Measurements from ENCODE around the gene TRIM72. TPM values are rescaled to one million over a fixed set of nuclear protein-coding genes. Genes with fewer than 3 reads are reported as not detected.

Gene TRIM72
- total and polyA plus RNA-seq, 9 of the 15 experiments (the other 6 are each of a cell fraction or from before 2014, with no cell fraction given), result under 0.01 TPM; not detected in 8

GRCh38 chr16:31213342-31213741 is 577 bp upstream of the TRIM72 start:
- FAIRE-seq, result no peak
- in situ Hi-C loops (cut with MboI), result no loop called here
- WGBS (ENCODE audit: insufficient coverage, low coverage, missing lambda C conversion rate), result 67% methylated on average over 1 of the region's 1 CpG
- H4K20me1 ChIP-seq (replicated peaks; ENCODE audit: control insufficient read depth, insufficient read depth, low read length), result no peaks in the 10 kb centered on the region
- TF ChIP-seq MEF2A (IDR thresholded peaks at IDR 0.05; ENCODE audit: control insufficient read depth, low read depth, low read length), result no peak
- TF ChIP-seq ZNF24 (IDR thresholded peaks at IDR 0.05), result peak; percentile 76
- H3K36me3 ChIP-seq (ENCODE audit: control insufficient read depth, insufficient read depth, low read length), result no peaks in the 10 kb centered on the region
- H3K9me3 ChIP-seq (replicated peaks; ENCODE audit: control insufficient read depth, insufficient read depth, low read depth, low read length), result no peaks in the 10 kb centered on the region
- no peak overlapping the region for H2AFZ ChIP-seq (ENCODE audit: low read depth, low read length)
- no peak overlapping the region for H3K4me2 ChIP-seq (ENCODE audit: insufficient read depth, low read length)
- no peak overlapping the region for H3K4me3 ChIP-seq
- H3K27ac ChIP-seq (ENCODE audit: extremely low read depth, low read depth, low read length), result no peak overlapping the region
- H3K79me2 ChIP-seq (ENCODE audit: control insufficient read depth, insufficient read depth, low read length), result no peaks in the 10 kb centered on the region
- ATAC-seq, result no peak
- peaks cover 0 to 35% of the 10 kb centered on the region in 2 experiments; a peak in 4 of 5 replicates for H3K4me1 ChIP-seq (replicated peaks in 1 of 2; ENCODE audit: control insufficient read depth in 2 of 2, insufficient read depth in 2 of 2, low read length in 2 of 2)
- H3K9me1 ChIP-seq (ENCODE audit: control insufficient read depth, insufficient read depth, low read length), result no peaks in the 10 kb centered on the region
- no peak for DNase-seq (ENCODE audit: extremely low read depth in 1 of 4, low spot score in 3 of 4)
- BruUV-seq (replicated peaks), result no TSS peak
- peak overlapping the region in 1 of 2 experiments; percentile 58; a peak in 1 of 4 replicates for H3K9ac ChIP-seq (ENCODE audit: insufficient read depth in 1 of 2, low read depth in 2 of 2, low read length in 2 of 2)
- POLR2A ChIA-PET, result interaction anchor here (0.6 to 4.0 kb wide), 7 partner anchors 8 to 19 kb away, joined by 3 to 33 read pairs (median 5); partner anchors contain the start of gene PYCARD
- no peaks in the 10 kb centered on the region for H3K27me3 ChIP-seq (ENCODE audit: control insufficient read depth in 2 of 2, insufficient read depth in 2 of 2, low read length in 2 of 2)
- intact Hi-C loops (cut with micrococcal nuclease), result no loop called here
- CTCF ChIA-PET (ENCODE audit: low intra/inter-chr PET ratio), result no interaction called here

GRCh38 chr16:31214708-31215286 is 878 bp downstream of the TRIM72 start:
- intact Hi-C loops (cut with micrococcal nuclease) (no loop called here), in situ Hi-C loops (cut with MboI) (no loop called here)
- H3K9me3 ChIP-seq (replicated peaks; ENCODE audit: control insufficient read depth, insufficient read depth, low read depth, low read length), result no peaks in the 10 kb centered on the region
- peak overlapping the region; percentile 80 for H2AFZ ChIP-seq (ENCODE audit: low read depth, low read length)
- H3K27ac ChIP-seq (ENCODE audit: extremely low read depth, low read depth, low read length), result no peak overlapping the region
- POLR2A ChIA-PET, result interaction anchor here (0.9 to 4.0 kb wide), 8 partner anchors 10 to 32 kb away, joined by 3 to 33 read pairs (median 6); partner anchors contain the start of gene PYCARD
- H3K9ac ChIP-seq (ENCODE audit: insufficient read depth in 1 of 2, low read depth in 2 of 2, low read length in 2 of 2), result peak overlapping the region in 1 of 2 experiments; percentile 88; a peak in 1 of 4 replicates
- no peaks in the 10 kb centered on the region for H4K20me1 ChIP-seq (replicated peaks; ENCODE audit: control insufficient read depth, insufficient read depth, low read length)
- no TSS peak for BruUV-seq (replicated peaks)
- H3K4me3 ChIP-seq, result peak overlapping the region; percentile 41
- H3K4me1 ChIP-seq (replicated peaks in 1 of 2; ENCODE audit: control insufficient read depth in 2 of 2, insufficient read depth in 2 of 2, low read length in 2 of 2), result peaks cover 0 to 41% of the 10 kb centered on the region in 2 experiments; a peak in 4 of 5 replicates
- CTCF ChIA-PET (ENCODE audit: low intra/inter-chr PET ratio), result interaction anchor here (0.6 kb wide), 1 partner anchor 25 kb away, joined by 6 read pairs; no protein-coding TSS in a partner anchor
- no peak for DNase-seq (ENCODE audit: extremely low read depth in 1 of 4, low spot score in 3 of 4)
- H3K79me2 ChIP-seq (ENCODE audit: control insufficient read depth, insufficient read depth, low read length), result no peaks in the 10 kb centered on the region
- no peaks in the 10 kb centered on the region for H3K27me3 ChIP-seq (ENCODE audit: control insufficient read depth in 2 of 2, insufficient read depth in 2 of 2, low read length in 2 of 2)
- no peak for FAIRE-seq
- peak overlapping the region; percentile 75 for H3K4me2 ChIP-seq (ENCODE audit: insufficient read depth, low read length)
- ATAC-seq, result peak; percentile 45
- no peaks in the 10 kb centered on the region for H3K9me1 ChIP-seq (ENCODE audit: control insufficient read depth, insufficient read depth, low read length)
- 40% methylated on average over 40 of the region's 58 CpGs for WGBS (ENCODE audit: insufficient coverage, low coverage, missing lambda C conversion rate)
- no peaks in the 10 kb centered on the region for H3K36me3 ChIP-seq (ENCODE audit: control insufficient read depth, insufficient read depth, low read length)
- peak; percentile 80; the same call in 1 of the 2 replicates for TF ChIP-seq PHF21A (IDR thresholded peaks at IDR 0.05; ENCODE audit: borderline replicate concordance, low read depth)
- TF ChIP-seq ZNF217 (CRISPR knock-in tag; IDR thresholded peaks at IDR 0.05), result no peak
- no peak for TF ChIP-seq GABPA (tag; conservative IDR thresholded peaks at IDR 0.05; ENCODE audit: low read depth)
- no peak for TF ChIP-seq ZNF766 (CRISPR knock-in tag; conservative IDR thresholded peaks at IDR 0.05)
- no peak for TF ChIP-seq NR2F6 (CRISPR knock-in tag; IDR thresholded peaks at IDR 0.05)
- TF ChIP-seq ZBTB34 (CRISPR knock-in tag; IDR thresholded peaks at IDR 0.05), result no peak
- TF ChIP-seq, protein P1, sequence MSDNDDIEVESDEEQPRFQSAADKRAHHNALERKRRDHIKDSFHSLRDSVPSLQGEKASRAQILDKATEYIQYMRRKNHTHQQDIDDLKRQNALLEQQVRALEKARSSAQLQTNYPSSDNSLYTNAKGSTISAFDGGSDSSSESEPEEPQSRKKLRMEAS (CRISPR knock-in tag; IDR thresholded peaks at IDR 0.05), result peak; percentile 62
- 0 out of 2 replicates have a peak, but pooled peaks have one; percentile 15 for TF ChIP-seq BCOR (IDR thresholded peaks at IDR 0.05)
- no peak for TF ChIP-seq ZBTB43 (CRISPR knock-in tag; IDR thresholded peaks at IDR 0.05)
- TF ChIP-seq CBFA2T3 (IDR thresholded peaks at IDR 0.05), result peak; percentile 42; the same call in 1 of the 2 replicates

All from K562 (cell line).